SU-DHL-6 (cell line): Measurements from ENCODE around the gene LPCAT1.

Experiments used
- EZH2phosphoT487 ChIP-seq: fragments of 200-600 bp; sonication (generic), shearing (Covaris generic); conservative IDR thresholded peaks from 2 replicates; pipeline ENCODE4 v1.6.1; 2018; ENCODE audit warnings: mild to moderate bottlenecking, antibody characterized with exemption, low read length, moderate library complexity, mixed read lengths
- TF ChIP-seq, protein P1 (sequence below): fragments of 200-600 bp; sonication (generic); IDR thresholded peaks from one replicate; pipeline ENCODE4 v1.5.1; 2017; ENCODE audit warnings: antibody characterized with exemption, mild to moderate bottlenecking, low read length, moderate library complexity; ENCODE audit not compliant: insufficient read depth, poor library complexity, severe bottlenecking

- TF ChIP-seq, protein P1, sequence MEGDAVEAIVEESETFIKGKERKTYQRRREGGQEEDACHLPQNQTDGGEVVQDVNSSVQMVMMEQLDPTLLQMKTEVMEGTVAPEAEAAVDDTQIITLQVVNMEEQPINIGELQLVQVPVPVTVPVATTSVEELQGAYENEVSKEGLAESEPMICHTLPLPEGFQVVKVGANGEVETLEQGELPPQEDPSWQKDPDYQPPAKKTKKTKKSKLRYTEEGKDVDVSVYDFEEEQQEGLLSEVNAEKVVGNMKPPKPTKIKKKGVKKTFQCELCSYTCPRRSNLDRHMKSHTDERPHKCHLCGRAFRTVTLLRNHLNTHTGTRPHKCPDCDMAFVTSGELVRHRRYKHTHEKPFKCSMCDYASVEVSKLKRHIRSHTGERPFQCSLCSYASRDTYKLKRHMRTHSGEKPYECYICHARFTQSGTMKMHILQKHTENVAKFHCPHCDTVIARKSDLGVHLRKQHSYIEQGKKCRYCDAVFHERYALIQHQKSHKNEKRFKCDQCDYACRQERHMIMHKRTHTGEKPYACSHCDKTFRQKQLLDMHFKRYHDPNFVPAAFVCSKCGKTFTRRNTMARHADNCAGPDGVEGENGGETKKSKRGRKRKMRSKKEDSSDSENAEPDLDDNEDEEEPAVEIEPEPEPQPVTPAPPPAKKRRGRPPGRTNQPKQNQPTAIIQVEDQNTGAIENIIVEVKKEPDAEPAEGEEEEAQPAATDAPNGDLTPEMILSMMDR, result no peak
- TF ChIP-seq EZH2phosphoT487, result no peak
Measured at GRCh38 chr5:1471240-1471853, 52.4 kb downstream of the LPCAT1 start.
